Tibial nerve (tissue), 3 donors: ENCODE results near the gene REPIN1.

Experiments used
- CTCF ChIP-seq, 5 experiments: fragments of 200-600 bp in 3 of 5; fragments of 450-650 bp in 2 of 5; sonication (generic) in 3 of 5; IDR thresholded peaks; one replicate each; pipeline ENCODE4 v1.5.1; 2016 to 2019; ENCODE audit warnings: antibody characterized with exemption in 5 of 5, mild to moderate bottlenecking in 3 of 5, moderate library complexity in 2 of 5
- POLR2A ChIP-seq, 2 donors: fragments of 450-650 bp; IDR thresholded peaks; one replicate each; pipeline ENCODE4 v1.6.1; 2017; ENCODE audit warnings: antibody characterized with exemption in 2 of 2, mild to moderate bottlenecking in 2 of 2, moderate library complexity in 2 of 2

- TF ChIP-seq POLR2A (IDR thresholded peaks at IDR 0.05): no peak
- TF ChIP-seq CTCF (IDR thresholded peaks at IDR 0.05): no peak
These were observed 43.4 kb downstream of the REPIN1 start for GRCh38 chr7:150412016-150412415.
